Measurements from ENCODE around the gene LYPLA2.

- TF ChIP-seq POLR2A (IDR thresholded peaks at IDR 0.05) (no peak), POLR2AphosphoS5 (IDR thresholded peaks at IDR 0.05) (no peak)
Observed at GRCh38 chr1:23799255-23799569, 8.3 kb downstream of the LYPLA2 start.

Data from transverse colon (tissue), 3 donors.